IgD-negative memory B cell (primary cell): ENCODE data around the gene ORMDL1. TPM values are rescaled to one million over a fixed set of nuclear protein-coding genes. Genes with fewer than 3 reads are reported as not detected.

Experiments used
- H3K27ac Mint-ChIP-seq, 3 donors: one replicate each; pipeline ENCODE4 v1.8.0; 2020 to 2022; ENCODE audit warnings: mild to moderate bottlenecking in 3 of 3, mixed read lengths in 3 of 3, moderate library complexity in 1 of 3
- H3K27me3 Mint-ChIP-seq: one replicate; pipeline ENCODE4 v1.8.0; 2021; ENCODE audit warnings: mixed read lengths
- H3K36me3 Mint-ChIP-seq: one replicate; pipeline ENCODE4 v1.8.0; 2020; ENCODE audit warnings: mild to moderate bottlenecking, mixed read lengths
- H3K4me1 Mint-ChIP-seq, 3 donors: one replicate each; pipeline ENCODE4 v1.8.0; 2020 to 2022; ENCODE audit warnings: mixed read lengths in 3 of 3, mild to moderate bottlenecking in 1 of 3
- H3K4me3 Mint-ChIP-seq, 4 donors: one replicate each; pipeline ENCODE4 v1.8.0; 2020 to 2022; ENCODE audit warnings: mild to moderate bottlenecking in 4 of 4, mixed read lengths in 4 of 4, moderate library complexity in 3 of 4
- H3K9me3 Mint-ChIP-seq, 3 donors: one replicate each; pipeline ENCODE4 v1.8.0; 2020 to 2021; ENCODE audit warnings: mixed read lengths in 3 of 3, mild to moderate bottlenecking in 1 of 3
- polyA plus RNA-seq: library from polyadenylated mRNA; unstranded; fragments of 300-500 nt; fragmentation: Illumina TruSeq; gene quantifications from one replicate; pipeline ENCODE4 v1.2.3, GENCODE V29; 2021

ORMDL1 gene
- polyA plus RNA-seq, 1 donor from 2014 or later: 72.7 TPM

- H3K27me3 Mint-ChIP-seq: no peaks in the 10 kb centered on the region
- H3K27ac Mint-ChIP-seq: no peak overlapping the region
- no peak overlapping the region for H3K4me3 Mint-ChIP-seq
- no peaks in the 10 kb centered on the region for H3K9me3 Mint-ChIP-seq
- peaks cover 3% of the 10 kb centered on the region for H3K36me3 Mint-ChIP-seq
- peaks cover 0 to 2% (median 1%) of the 10 kb centered on the region in 3 donors for H3K4me1 Mint-ChIP-seq
Measured at GRCh38 chr2:189751080-189751658, 33.0 kb downstream of the ORMDL1 start.

- Mint-ChIP-seq H3K4me1 (no peaks in the 10 kb centered on the region), H3K27me3 (no peaks in the 10 kb centered on the region), H3K4me3 (no peak overlapping the region), H3K27ac (no peak overlapping the region), H3K9me3 (no peaks in the 10 kb centered on the region), H3K36me3 (peaks cover 6% of the 10 kb centered on the region)
Measured at GRCh38 chr2:189729430-189729829, 54.7 kb downstream of the ORMDL1 start.

- no peak overlapping the region for H3K4me3 Mint-ChIP-seq
- H3K9me3 Mint-ChIP-seq: no peaks in the 10 kb centered on the region
- H3K27me3 Mint-ChIP-seq: no peaks in the 10 kb centered on the region
- H3K4me1 Mint-ChIP-seq: no peaks in the 10 kb centered on the region
- H3K36me3 Mint-ChIP-seq: no peaks in the 10 kb centered on the region
- no peak overlapping the region for H3K27ac Mint-ChIP-seq
Measured at GRCh38 chr2:189726849-189727248, 57.3 kb downstream of the ORMDL1 start.

GRCh38 chr2:189726271-189726670, 57.9 kb downstream of the ORMDL1 start:
- no peaks in the 10 kb centered on the region for H3K27me3 Mint-ChIP-seq
- H3K9me3 Mint-ChIP-seq: no peaks in the 10 kb centered on the region
- H3K4me3 Mint-ChIP-seq: no peak overlapping the region
- H3K4me1 Mint-ChIP-seq: no peaks in the 10 kb centered on the region
- H3K27ac Mint-ChIP-seq: no peak overlapping the region
- H3K36me3 Mint-ChIP-seq: no peaks in the 10 kb centered on the region

GRCh38 chr2:189723192-189723591, 60.9 kb downstream of the ORMDL1 start:
- Mint-ChIP-seq H3K4me3 (no peak overlapping the region), H3K27me3 (no peaks in the 10 kb centered on the region), H3K27ac (no peak overlapping the region), H3K9me3 (no peaks in the 10 kb centered on the region), H3K4me1 (no peaks in the 10 kb centered on the region), H3K36me3 (no peaks in the 10 kb centered on the region)

Other genes starting within 250 kb of the ORMDL1 start
- gene SLC40A1, start 203.6 kb downstream of the ORMDL1 start, polyA plus RNA-seq: 2.3 TPM
- gene ASNSD1, start 122.9 kb downstream of the ORMDL1 start, polyA plus RNA-seq: 43.5 TPM
- gene ANKAR, start 109.7 kb downstream of the ORMDL1 start, polyA plus RNA-seq: 10.0 TPM
- 9.3 TPM for gene OSGEPL1, start 21.5 kb downstream of the ORMDL1 start, polyA plus RNA-seq
- gene PMS1, start 111 bp upstream of the ORMDL1 start, polyA plus RNA-seq: 20.1 TPM